ENCODE measurements around the gene EPX.

The EPX gene

DNA sequence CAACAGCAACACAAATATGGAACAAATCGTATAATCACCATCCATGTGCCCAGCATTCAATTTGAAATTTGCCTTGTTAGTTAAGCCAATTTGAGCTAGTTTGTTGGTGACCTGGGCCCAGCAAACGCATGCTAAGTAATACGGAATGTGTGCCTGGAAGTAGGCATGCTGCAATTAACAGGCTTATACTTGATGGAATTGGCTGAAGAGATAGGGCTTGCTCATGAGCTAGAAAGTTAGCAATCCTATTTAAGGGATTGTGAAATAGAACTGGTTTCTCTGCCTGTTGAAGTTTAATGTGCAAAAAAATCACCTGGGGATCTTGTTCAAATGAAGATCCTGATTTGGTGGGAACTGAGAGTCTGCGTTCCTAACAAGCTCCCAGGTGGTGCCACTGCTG, 37.4 kb downstream of the EPX start:
- no peak for DNase-seq

DNA sequence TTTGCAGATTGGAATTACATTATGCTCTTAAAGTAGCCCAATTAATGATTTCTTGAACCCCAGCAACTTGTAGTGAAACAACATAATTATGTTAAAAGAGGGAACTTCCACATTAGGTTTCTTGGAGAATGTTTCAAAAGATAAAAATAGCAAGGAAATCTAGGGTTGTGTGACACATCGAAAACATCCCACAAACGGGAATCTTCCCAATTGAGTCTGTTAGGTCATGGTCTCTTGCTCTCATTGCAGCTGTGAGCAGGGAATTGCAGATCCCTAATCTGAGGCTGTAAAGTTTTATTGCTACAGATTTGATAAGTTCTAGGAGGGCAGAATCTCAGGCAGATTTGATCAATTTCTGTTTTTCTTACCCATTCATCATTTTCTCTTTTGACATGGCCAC, 39.1 kb downstream of the EPX start:
- no peak for DNase-seq

GRCh38 chr17:58232707-58233156, 40.2 kb downstream of the EPX start:
- DNase-seq = no peak

DNA sequence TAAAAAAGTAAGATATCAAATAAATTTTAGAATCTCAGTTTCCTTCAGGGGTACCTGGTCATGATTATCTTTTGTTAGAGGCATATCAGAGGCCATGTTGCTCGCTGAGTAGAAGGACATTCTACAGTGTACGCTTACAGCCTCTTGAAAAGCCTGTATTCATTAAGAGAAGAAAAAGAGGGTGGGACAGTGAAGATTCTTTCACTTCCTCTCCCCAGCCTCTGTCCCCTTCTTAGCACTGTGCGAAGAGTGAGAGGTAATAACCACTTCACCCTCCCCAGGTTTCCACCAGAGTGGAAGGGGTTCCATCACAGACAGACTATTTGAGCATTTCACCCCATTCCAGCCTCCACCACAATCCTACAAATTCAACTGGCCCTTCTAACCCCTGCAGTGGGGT, 41.0 kb downstream of the EPX start:
- no peak for DNase-seq

- DNase-seq = no peak
Measured at GRCh38 chr17:58234512-58234911, 42.0 kb downstream of the EPX start.

DNA sequence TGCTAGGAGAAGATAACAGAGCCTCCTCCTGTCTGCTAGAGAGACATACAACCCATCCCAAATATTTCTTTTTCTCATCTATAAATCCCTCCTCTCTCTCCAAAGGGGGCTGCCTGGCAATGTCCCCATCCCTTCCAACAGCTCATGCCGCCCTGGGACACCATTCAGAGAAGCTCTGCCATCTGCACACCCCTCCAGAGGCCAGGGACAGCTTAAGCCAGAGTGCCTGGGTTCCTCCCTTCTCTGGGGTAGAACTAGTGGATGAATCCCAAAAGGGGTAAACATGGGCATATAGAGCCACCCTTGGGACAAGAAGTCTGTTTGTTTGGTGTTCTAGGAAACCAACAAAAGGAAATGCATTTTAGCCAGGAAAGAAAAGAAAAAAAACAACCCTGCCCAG, 43.3 kb downstream of the EPX start:
- DNase-seq = no peak

DNA sequence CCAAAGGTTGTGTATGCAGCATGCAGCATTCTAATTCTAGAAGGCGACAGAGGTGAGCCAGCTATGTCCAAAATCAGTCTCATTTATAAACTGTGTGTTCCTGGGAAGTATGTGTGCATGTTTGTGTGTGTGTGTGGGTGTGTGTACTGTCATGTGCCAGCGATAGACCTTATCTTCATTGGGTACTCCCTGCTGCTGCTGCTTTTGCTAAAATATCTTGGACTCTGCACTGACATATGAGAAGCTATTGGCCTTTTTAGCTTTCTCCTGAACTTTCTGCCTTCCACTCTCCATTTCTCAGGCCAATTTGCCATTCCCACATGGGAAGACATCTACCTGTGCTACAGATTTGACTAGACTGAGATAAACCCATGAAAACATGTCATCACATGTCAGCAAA, 43.9 kb downstream of the EPX start:
- no peak for DNase-seq

DNA sequence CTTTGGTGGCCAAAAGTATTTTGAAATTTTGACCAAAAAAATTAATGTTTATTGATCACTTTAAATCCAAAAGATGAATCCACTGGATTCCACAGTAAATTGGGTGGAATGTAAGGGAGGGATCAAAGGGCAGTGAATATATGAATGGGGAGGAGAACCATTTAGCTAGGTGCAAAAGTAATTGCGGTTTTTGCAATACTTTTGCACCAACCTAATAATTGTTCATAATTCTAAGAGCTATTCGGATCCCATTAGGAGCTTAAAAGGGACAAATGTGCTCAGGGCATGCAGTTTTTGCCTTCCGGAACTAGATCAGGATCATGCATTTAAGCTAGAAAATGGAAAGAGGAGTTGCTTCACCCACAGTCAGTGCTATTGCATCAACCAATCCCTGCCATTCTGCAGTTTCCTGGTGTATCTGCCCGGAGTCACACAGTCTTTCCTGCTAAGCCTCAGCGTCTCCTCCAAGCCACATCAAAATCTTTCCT, 45.7 kb downstream of the EPX start, which contains the start of gene LPO:
Gene LPO, plus strand, starts transcription at position 438 of the 488 bp plus-strand sequence. CDS start 4,396 bp downstream, outside the sequence.
- DNase-seq = no peak

GRCh38 chr17:58239987-58240386, 47.5 kb downstream of the EPX start:
- no peak for DNase-seq

DNA sequence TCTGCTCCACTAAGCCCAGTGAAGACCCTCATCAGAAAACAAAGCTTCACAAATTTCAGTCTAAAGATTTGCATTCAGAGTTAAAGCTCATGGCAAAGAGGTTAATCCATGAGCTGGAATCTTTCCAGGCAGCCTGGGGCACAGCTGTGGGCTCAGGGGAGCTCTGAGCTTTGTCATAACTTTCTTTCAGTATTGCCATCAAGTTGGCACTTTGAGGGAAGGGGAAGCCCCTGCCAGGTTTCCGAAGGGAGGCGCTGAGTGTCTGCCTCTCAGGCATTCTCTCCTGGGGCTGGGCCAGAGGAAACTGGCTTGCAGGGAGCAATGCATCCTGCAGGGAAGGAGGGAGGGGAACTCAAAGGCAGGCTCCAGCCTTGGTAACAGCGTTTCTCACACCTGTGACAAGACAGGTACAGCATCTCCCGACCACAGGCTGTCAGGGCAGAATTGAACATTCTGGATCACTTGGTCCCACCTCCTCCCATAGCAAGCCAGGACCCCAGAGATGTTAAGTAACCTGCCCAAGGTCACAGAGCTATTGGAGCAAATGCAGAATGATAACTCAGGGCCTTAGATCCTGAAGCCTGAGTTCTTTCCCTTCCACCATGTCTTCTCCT, 49.8 kb downstream of the EPX start:
- DNase-seq = no peak

- DNase-seq = no peak
Measured at GRCh38 chr17:58244963-58245362, 52.4 kb downstream of the EPX start.

DNA sequence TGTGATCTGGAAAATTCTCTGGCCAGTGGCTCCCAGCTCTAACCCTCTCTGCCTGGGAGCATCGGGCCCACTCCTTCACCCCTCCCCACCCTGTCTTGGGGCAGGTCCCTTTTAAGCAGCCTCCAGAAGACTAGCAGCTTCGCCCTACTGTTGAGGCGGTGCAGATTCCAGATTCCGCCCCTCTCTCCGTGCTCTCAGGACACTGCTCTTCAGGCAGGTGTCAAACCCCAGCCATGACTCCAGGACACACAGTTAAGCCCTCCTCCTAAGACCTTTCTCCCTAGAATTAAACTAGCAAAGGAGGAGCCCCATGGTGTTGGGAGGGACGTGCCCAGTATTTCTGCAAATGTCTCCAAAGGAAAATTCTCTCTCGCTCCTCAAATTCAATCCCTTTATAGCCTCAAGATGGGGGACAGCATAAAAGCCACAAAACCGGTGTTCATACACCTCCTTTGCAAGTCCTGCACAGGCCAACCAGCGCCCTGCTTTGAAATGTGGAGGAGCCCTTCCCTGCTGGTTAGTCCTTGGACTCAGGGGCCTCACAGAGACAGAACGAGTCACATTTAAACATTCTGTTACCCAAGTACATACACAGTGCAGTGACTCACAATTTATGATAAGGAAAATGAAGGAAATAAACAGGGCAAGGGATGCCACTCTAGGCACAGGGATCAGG, 53.0 kb downstream of the EPX start:
- no peak for DNase-seq

- no peak for DNase-seq
Measured at GRCh38 chr17:58246104-58246740, 53.7 kb downstream of the EPX start.

DNA sequence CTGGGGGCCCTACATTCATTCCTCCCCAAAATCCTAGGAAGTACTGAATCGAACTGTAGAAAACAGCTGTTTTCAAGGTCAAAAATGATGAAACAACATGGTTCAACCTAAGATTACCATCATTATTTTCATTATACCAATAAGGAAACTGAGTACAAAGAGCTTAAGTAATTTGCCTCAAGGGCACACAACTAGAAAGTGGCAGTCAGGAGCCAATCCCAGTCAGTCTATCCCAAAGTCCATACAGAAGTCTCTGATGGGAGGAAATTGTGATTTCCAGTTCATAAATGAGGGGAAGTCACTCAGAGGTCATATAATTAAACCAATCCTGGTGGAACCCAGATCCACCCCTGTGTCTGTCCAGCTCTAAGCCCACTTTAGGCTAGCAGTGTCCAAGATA, 54.3 kb downstream of the EPX start:
- DNase-seq = no peak

GRCh38 chr17:58247511-58248363, 55.2 kb downstream of the EPX start:
- no peak for DNase-seq

DNA sequence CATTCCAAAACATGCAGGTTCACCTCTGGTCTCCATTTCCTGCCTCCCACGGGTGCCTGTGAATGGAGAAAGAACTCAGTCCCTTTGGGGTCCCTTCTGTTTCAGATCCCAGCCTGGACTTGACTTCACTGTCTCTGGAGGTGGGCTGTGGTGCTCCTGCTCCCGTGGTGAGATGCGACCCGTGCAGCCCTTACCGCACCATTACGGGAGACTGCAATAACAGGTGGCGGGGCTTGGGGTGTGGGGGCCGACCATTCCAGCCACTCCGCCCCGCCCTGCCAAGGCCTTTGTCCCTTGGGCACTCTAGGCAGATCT, 56.4 kb downstream of the EPX start:
- no peak for DNase-seq

DNA sequence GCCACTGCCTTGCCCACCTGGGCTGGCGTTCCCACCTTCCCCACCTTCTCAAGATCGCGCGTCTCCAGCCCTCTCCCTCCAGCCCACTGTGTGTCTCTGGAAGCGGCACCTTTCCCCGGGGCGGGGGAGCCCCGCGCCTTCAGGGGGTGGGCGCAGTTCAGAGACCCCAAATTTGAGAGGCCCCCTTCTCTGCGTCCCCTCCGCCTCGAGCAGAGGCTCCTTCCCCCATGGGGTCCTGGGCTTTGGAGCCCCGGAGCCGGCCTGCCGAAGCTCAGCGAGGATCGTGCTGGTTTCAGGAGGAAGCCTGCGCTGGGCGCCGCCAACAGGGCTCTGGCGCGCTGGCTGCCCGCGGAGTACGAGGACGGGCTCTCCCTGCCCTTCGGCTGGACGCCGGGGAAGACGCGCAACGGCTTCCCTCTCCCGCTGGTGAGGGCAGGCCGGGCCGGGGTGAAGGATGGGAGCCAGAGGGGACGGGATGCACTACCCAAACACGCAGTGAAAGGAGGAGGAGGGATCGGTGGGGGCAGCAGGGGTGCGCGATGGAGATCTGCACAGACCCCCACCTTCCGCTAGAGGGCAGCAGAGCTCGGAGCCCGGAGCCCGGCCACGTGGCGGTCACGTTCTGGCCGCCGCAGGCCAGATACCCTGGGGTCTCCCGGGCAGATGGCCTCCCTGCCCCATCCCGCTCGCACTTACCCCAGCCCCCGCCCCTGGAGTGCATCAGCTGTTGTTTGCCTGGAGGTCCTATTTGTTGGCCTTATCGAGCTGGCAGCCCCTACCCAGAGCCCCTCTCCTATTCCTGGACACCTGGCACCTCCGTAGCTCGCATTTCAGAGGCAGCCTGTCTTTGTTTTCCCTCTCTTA, 57.0 kb downstream of the EPX start:
- DNase-seq = peak; percentile 79

GRCh38 chr17:58250344-58251011, 58.0 kb downstream of the EPX start:
- no peak for DNase-seq

DNA sequence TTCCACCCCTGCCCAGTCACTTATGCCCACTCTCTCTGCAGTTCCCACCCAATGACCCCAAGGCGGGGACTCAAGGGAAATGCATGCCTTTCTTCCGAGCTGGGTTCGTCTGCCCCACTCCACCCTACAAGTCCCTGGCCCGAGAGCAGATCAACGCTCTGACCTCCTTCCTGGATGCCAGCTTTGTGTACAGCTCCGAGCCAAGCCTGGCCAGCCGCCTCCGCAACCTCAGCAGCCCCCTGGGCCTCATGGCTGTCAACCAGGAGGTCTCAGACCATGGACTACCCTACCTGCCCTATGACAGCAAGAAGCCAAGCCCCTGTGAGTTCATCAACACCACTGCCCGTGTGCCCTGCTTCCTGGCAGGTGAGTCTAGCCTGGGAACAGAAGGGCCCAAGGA, 59.6 kb downstream of the EPX start:
- no peak for DNase-seq

DNA sequence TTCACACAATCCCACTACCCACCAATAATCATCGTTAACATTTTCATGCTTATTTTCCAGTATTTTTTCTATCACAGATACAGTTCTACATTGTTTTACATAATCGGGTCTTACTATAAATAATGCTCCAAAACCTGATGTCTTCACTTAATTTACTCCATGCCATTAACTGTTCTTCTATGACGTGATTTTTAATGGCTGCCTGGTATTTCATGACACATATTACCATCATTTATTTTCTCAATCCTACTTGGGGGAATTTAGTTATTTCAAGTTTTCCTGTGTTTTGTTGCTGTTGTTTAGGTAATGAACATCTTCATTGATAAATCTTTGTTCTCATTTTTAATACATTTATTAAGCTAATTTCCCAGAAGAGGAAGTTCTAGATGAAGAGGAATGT, 60.6 kb downstream of the EPX start:
- DNase-seq = no peak
